HL-60 (cell line): Measurements from ENCODE around the gene SFMBT1.

Experiments used
- POLR2AphosphoS5 ChIP-seq: IDR thresholded peaks from 2 replicates; pipeline ENCODE4 v1.6.1; 2012; ENCODE audit warnings: low read depth
- REST ChIP-seq: IDR thresholded peaks from 2 replicates; pipeline ENCODE4 v1.6.1; 2012; ENCODE audit warnings: low read depth; ENCODE audit not compliant: insufficient replicate concordance
- TF ChIP-seq, protein P1 (sequence below): IDR thresholded peaks from one replicate; pipeline ENCODE4 v1.5.1; 2011; ENCODE audit warnings: low read length, control low read depth, inconsistent platforms; ENCODE audit not compliant: insufficient read depth

DNA sequence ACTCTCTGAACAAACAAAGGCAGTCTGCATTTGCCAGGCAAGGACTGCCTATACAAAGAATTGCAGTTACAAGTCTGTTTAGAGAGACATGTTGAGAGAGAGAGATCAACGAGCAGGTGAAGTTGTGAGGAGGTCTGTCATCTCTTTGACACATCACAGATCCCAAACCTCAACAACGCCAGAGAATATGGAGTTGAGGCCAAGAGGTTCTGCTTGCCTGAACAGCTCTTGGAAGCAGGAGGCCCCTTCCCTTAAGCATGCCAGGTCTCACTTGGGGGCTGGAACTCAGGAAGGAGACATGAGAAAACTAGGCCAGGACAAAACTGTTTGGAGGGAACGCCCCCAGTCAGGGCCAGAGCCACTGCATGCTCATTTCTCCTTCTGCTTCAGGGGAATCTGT is 188.7 kb downstream of the SFMBT1 start:
- TF ChIP-seq, protein P1, sequence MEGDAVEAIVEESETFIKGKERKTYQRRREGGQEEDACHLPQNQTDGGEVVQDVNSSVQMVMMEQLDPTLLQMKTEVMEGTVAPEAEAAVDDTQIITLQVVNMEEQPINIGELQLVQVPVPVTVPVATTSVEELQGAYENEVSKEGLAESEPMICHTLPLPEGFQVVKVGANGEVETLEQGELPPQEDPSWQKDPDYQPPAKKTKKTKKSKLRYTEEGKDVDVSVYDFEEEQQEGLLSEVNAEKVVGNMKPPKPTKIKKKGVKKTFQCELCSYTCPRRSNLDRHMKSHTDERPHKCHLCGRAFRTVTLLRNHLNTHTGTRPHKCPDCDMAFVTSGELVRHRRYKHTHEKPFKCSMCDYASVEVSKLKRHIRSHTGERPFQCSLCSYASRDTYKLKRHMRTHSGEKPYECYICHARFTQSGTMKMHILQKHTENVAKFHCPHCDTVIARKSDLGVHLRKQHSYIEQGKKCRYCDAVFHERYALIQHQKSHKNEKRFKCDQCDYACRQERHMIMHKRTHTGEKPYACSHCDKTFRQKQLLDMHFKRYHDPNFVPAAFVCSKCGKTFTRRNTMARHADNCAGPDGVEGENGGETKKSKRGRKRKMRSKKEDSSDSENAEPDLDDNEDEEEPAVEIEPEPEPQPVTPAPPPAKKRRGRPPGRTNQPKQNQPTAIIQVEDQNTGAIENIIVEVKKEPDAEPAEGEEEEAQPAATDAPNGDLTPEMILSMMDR = no peak
- TF ChIP-seq REST (no peak), POLR2AphosphoS5 (no peak)
